Sigmoid colon (tissue), 7 donors: ENCODE measurements around the gene MT1X. TPM values are rescaled to one million over a fixed set of nuclear protein-coding genes. Genes with fewer than 3 reads are reported as not detected.
"Not testable (repeated sequence)": the region's sequence is repeated elsewhere in the genome, so short reads cannot be mapped to it uniquely, and the experiment has no call there.

Source experiments
- DNase-seq: peaks from one replicate; pipeline ENCODE4 v3.0.0-alpha.2; 2019
- H3K27ac ChIP-seq, 4 donors: fragments of 200-600 bp; sonication (generic); one replicate each; pipeline ENCODE4 v1.5.1; 2016 to 2019; ENCODE audit warnings: mild to moderate bottlenecking in 1 of 4
- H3K27me3 ChIP-seq, 3 donors: fragments of 200-600 bp; sonication (generic); one replicate each; pipeline ENCODE4 v1.5.1; 2019; ENCODE audit warnings: mild to moderate bottlenecking in 1 of 3
- H3K36me3 ChIP-seq, 4 donors: fragments of 200-600 bp; sonication (generic); one replicate each; pipeline ENCODE4 v1.5.1; 2016 to 2019
- H3K4me1 ChIP-seq, 4 donors: fragments of 200-600 bp; sonication (generic); one replicate each; pipeline ENCODE4 v1.5.1; 2017 to 2019
- H3K4me3 ChIP-seq, 4 donors: fragments of 200-600 bp; sonication (generic); one replicate each; pipeline ENCODE4 v1.5.1; 2017 to 2019; ENCODE audit warnings: mild to moderate bottlenecking in 2 of 4, moderate library complexity in 1 of 4
- H3K9me3 ChIP-seq, 4 donors: fragments of 200-600 bp in 3 of 4; sonication (generic) in 3 of 4; one replicate each; pipeline versions ENCODE4 v1.5.1 to v1.6.1; 2013 to 2019
- EP300 ChIP-seq, 4 donors: sonication (generic); formaldehyde crosslinking; IDR thresholded peaks; one replicate each; pipeline ENCODE4 v1.6.1; 2017; ENCODE audit warnings: antibody characterized with exemption in 4 of 4
- POLR2A ChIP-seq, 2 donors: fragments of 450-650 bp; IDR thresholded peaks; one replicate each; pipeline ENCODE4 v1.6.1; 2016; ENCODE audit warnings: antibody characterized with exemption in 2 of 2, mild to moderate bottlenecking in 2 of 2, moderate library complexity in 2 of 2
- POLR2AphosphoS5 ChIP-seq, 4 donors: sonication (generic); formaldehyde crosslinking; IDR thresholded peaks; one replicate each; pipeline ENCODE4 v1.6.1; 2017; ENCODE audit warnings: antibody characterized with exemption in 4 of 4
- WGBS, 2 donors: extraction: QIAGEN DNeasy Blood & Tissue Kit; methylation state at CpG; one replicate each; pipeline ENCODE4 v1.1.7; 2013; 5-methylcytosine and 5-hydroxymethylcytosine counted together
- intact Hi-C: fragments of 100-400 bp; cut with DNase I; formaldehyde crosslinking; loops from one replicate; pipeline ENCODE4 v1.15.1; 2023
- polyA plus RNA-seq, 3 donors: library from polyadenylated mRNA; stranded (reverse); fragments of 200-250 nt; gene quantifications; one replicate each; pipeline ENCODE4 v1.2.3, GENCODE V29; 2013
- total RNA-seq, 4 donors: library from RNA; depleted of rRNA; stranded (reverse); fragments of >200 nt; gene quantifications; one replicate each; pipeline ENCODE4 v1.1.0, GENCODE V29; 2016
- TF ChIP-seq, protein P1 (sequence below), 4 experiments: fragments of 450-650 bp in 3 of 4; fragments of 200-600 bp in 1 of 4; IDR thresholded peaks; one replicate each; pipeline ENCODE4 v1.5.1; 2016 to 2019; ENCODE audit warnings: antibody characterized with exemption in 4 of 4, mild to moderate bottlenecking in 3 of 4, moderate library complexity in 2 of 4
- donor health status: healthy with polysubstance abuse.
- donor health status: Bipolar disorder and iron deficiency.
- donor health status: healthy.

The MT1X gene
- total and polyA plus RNA-seq, 7 donors, result 90.3 to 1,592 (median 414) TPM

DNA sequence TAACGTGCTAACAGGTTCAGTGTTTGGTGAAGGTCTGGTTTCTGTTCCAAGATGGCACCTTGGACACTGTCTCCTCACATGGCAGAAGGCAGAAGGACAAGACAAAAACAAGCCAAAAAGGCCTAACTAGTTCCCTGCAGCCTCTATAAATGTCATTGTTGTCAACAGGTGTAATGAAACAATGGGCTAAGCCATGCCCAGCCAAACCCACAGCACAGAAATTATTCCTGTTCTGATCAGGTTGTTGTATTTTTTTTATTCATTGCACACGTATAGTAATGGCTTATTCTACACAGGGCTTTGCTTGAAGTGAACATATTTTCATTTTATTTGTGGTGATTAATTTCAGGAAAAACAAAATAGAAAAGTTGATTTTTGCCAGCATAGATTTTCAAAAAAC lies 31.5 kb downstream of the MT1X start:
- Histone ChIP-seq H3K4me1 (no peaks in the 10 kb centered on the region), H3K27me3 (no peaks in the 10 kb centered on the region), H3K36me3 (no peaks in the 10 kb centered on the region), H3K27ac (no peak overlapping the region), H3K4me3 (no peak overlapping the region), H3K9me3 (no peaks in the 10 kb centered on the region)
- TF ChIP-seq POLR2A (IDR thresholded peaks at IDR 0.05) (no peak), POLR2AphosphoS5 (IDR thresholded peaks at IDR 0.05) (no peak), EP300 (IDR thresholded peaks at IDR 0.05) (no peak)
- TF ChIP-seq, protein P1, sequence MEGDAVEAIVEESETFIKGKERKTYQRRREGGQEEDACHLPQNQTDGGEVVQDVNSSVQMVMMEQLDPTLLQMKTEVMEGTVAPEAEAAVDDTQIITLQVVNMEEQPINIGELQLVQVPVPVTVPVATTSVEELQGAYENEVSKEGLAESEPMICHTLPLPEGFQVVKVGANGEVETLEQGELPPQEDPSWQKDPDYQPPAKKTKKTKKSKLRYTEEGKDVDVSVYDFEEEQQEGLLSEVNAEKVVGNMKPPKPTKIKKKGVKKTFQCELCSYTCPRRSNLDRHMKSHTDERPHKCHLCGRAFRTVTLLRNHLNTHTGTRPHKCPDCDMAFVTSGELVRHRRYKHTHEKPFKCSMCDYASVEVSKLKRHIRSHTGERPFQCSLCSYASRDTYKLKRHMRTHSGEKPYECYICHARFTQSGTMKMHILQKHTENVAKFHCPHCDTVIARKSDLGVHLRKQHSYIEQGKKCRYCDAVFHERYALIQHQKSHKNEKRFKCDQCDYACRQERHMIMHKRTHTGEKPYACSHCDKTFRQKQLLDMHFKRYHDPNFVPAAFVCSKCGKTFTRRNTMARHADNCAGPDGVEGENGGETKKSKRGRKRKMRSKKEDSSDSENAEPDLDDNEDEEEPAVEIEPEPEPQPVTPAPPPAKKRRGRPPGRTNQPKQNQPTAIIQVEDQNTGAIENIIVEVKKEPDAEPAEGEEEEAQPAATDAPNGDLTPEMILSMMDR (IDR thresholded peaks at IDR 0.05), result no peak
- DNase-seq, result no peak
- intact Hi-C loops, result no loop called here
- WGBS, 2 donors, result 91 to 93% methylated on average over 2 of the region's 2 CpGs

DNA sequence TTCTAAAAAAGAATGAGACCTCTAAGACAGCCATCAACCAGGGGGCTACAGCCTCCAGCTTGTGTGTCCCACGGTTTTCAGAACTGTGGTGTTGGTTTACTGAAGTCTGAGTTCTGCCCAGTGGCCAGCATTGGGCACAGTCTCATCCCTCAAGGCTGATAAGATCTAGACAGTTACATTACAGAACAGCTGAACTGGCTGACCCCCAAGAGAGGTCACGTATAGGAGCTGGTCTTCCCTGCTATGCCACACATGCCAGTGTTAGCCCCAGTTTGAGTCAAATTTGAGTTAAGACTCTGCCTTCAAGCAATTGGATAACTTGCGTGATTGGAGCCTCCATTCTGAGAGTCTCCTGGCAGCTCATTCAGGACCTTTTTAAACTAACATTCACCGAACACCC lies 32.9 kb downstream of the MT1X start:
- Histone ChIP-seq H3K27ac (no peak overlapping the region), H3K4me3 (no peak overlapping the region), H3K9me3 (no peaks in the 10 kb centered on the region), H3K4me1 (no peaks in the 10 kb centered on the region), H3K36me3 (no peaks in the 10 kb centered on the region), H3K27me3 (no peaks in the 10 kb centered on the region)
- no peak for DNase-seq
- intact Hi-C loops, result no loop called here
- TF ChIP-seq EP300 (IDR thresholded peaks at IDR 0.05) (no peak), POLR2AphosphoS5 (IDR thresholded peaks at IDR 0.05) (no peak), POLR2A (IDR thresholded peaks at IDR 0.05) (no peak)
- TF ChIP-seq, protein P1 (IDR thresholded peaks at IDR 0.05), result no peak
- 83 to 85% methylated on average over 4 of the region's 4 CpGs for WGBS, 2 donors

DNA sequence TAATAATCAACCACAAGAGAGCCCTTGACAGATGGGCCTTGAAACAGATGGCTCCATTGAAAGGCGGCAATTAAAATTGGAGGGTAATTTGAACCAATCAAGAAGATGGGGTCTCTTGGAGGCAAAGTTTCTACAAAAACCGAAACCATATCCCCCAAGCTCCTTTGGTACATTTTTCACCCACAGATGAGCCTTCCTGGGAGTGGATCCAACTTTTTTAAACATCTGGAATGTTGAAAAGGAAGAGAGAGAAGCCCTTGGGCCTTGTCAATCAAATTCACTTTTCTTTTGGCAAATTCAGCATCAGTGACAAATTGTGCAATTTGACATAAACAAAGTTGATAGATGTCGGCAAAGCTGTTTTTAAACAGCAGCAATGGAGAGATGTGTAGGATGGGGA lies 34.5 kb downstream of the MT1X start:
- WGBS, 2 donors, result 79 to 87% methylated on average over 3 of the region's 3 CpGs
- Histone ChIP-seq H3K4me1 (no peaks in the 10 kb centered on the region), H3K4me3 (no peak overlapping the region), H3K27me3 (no peaks in the 10 kb centered on the region), H3K9me3 (no peaks in the 10 kb centered on the region), H3K27ac (no peak overlapping the region), H3K36me3 (no peaks in the 10 kb centered on the region)
- no peak for DNase-seq
- TF ChIP-seq, protein P1 (IDR thresholded peaks at IDR 0.05), result no peak
- no peak for TF ChIP-seq EP300 (IDR thresholded peaks at IDR 0.05)
- TF ChIP-seq POLR2AphosphoS5 (IDR thresholded peaks at IDR 0.05), result no peak
- TF ChIP-seq POLR2A (IDR thresholded peaks at IDR 0.05), result no peak
- intact Hi-C loops, result no loop called here

DNA sequence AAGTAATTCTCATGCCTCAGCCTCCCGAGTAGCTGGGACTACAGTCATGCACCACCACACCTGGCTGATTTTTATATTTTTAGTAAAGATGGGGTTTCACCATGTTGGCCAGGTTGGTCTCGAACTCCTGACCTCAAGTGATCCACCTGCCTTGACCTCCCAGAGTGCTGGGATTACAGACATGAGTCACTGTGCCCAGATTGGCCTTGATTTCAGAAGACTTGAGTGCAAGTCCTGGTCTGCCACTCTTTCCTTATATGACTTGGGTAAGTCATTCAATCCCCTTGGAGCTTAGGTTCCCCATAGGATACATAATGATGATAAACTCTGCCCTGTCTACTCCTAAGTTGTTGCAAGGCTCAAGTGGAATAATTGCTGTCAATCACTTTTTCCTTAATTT lies 35.3 kb downstream of the MT1X start:
- DNase-seq, H3K4me1 ChIP-seq, H3K4me3 ChIP-seq, intact Hi-C loops, H3K9me3 ChIP-seq, H3K27me3 ChIP-seq, H3K27ac ChIP-seq, H3K36me3 ChIP-seq: not testable (repeated sequence)
- WGBS, 2 donors, result 81 to 87% methylated on average over 2 of the region's 2 CpGs

DNA sequence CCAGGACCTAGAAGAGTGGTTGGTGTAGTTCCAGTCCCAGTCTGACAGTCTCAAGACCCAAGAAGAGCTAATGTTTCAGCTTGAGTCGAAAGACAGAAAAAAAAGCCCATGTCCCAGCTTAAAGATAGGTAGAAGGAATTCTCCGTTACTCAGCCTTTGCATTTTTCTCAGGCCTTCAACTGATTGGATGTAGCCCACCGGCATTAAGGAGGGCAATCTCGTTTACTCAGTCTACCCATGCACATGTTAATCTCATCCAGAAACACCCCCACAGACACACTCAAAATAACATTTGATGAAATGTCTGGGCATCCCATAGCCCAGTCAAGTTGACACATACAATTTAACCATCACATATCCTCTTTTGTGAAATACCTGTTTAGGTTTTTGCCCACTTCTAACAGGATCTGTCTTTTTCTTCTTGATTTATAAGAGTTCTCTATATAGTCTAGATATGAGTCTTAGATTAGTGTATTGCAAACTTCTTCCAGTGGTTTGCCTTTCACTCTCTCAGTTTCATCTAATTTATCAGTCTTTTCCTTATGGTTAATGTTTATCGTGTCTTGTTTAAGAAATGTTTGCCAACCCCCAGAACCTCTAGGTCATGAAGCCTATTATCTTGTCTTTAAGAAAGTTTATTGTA lies 40.1 kb downstream of the MT1X start:
- no peak for TF ChIP-seq EP300 (IDR thresholded peaks at IDR 0.05)
- TF ChIP-seq POLR2AphosphoS5 (IDR thresholded peaks at IDR 0.05), result no peak
- TF ChIP-seq, protein P1 (IDR thresholded peaks at IDR 0.05), result no peak
- no peak for TF ChIP-seq POLR2A (IDR thresholded peaks at IDR 0.05)
- no peaks in the 10 kb centered on the region for H3K36me3 ChIP-seq
- 68 to 71% methylated on average over 5 of the region's 5 CpGs for WGBS, 2 donors
- intact Hi-C loops, result no loop called here
- DNase-seq, result no peak
- no peak overlapping the region for H3K4me3 ChIP-seq
- H3K27ac ChIP-seq, result no peak overlapping the region
- H3K27me3 ChIP-seq, result no peaks in the 10 kb centered on the region
- no peaks in the 10 kb centered on the region for H3K9me3 ChIP-seq
- H3K4me1 ChIP-seq, result peaks cover 0 to 2% (median 0%) of the 10 kb centered on the region in 4 donors
